K562 (cell line): ENCODE results near the gene GTPBP2. TPM values are rescaled to one million over a fixed set of nuclear protein-coding genes. Genes with fewer than 3 reads are reported as not detected.

Source experiments
- AFF1 ChIP-seq, 2 experiments: fragments of 450-650 bp; IDR thresholded peaks; 2 replicates each; pipeline ENCODE4 v1.6.1; 2018; ENCODE audit warnings: mild to moderate bottlenecking in 2 of 2, low read depth in 1 of 2; ENCODE audit not compliant: partially characterized antibody in 2 of 2
- CBX3 ChIP-seq, 2 experiments: IDR thresholded peaks; 1 replicate in 1 of 2; 2 replicates in 1 of 2; pipeline ENCODE4 v1.6.1; 2012; ENCODE audit warnings: inconsistent platforms in 2 of 2, low read length in 2 of 2, borderline replicate concordance in 1 of 2, control low read depth in 1 of 2
- CREB3L1 ChIP-seq: fragments of 450-650 bp; IDR thresholded peaks from 2 replicates; pipeline ENCODE4 v1.6.1; 2014; ENCODE audit warnings: low read depth, mild to moderate bottlenecking, moderate library complexity, borderline replicate concordance
- CREM ChIP-seq: IDR thresholded peaks from 2 replicates; pipeline ENCODE4 v1.6.1; 2014; ENCODE audit warnings: antibody characterized with exemption, low read depth
- KLF16 ChIP-seq: IDR thresholded peaks from 2 replicates; pipeline ENCODE4 v1.6.1; 2016; ENCODE audit warnings: antibody characterized with exemption
- MCM7 ChIP-seq, 2 experiments: fragments of 450-650 bp; IDR thresholded peaks; 2 replicates each; pipeline ENCODE4 v1.6.1; 2016 to 2018
- PBX2 ChIP-seq, 2 experiments: IDR thresholded peaks in 1 of 2; conservative IDR thresholded peaks in 1 of 2; 2 replicates each; pipeline ENCODE4 v1.6.1; 2016; ENCODE audit warnings: low read depth in 2 of 2, mild to moderate bottlenecking in 1 of 2, missing compliant biosample characterization in 1 of 2, missing genetic modification characterization in 1 of 2, moderate library complexity in 1 of 2
- PHF8 ChIP-seq: fragments of 200-600 bp; sonication (generic); IDR thresholded peaks from 2 replicates; pipeline ENCODE4 v1.6.1; 2012; ENCODE audit warnings: mixed run types, mild to moderate bottlenecking, inconsistent platforms, low read length, moderate library complexity, borderline replicate concordance
- ZBTB11 ChIP-seq, 3 experiments: fragments of 200-800 bp in 1 of 3; fragments of 250-450 bp in 1 of 3; fragments of 450-650 bp in 1 of 3; sonication (Bioruptor Pico) in 1 of 3; sonication (Bioruptor generic) in 1 of 3; formaldehyde crosslinking in 1 of 3; IDR thresholded peaks; 2 replicates each; pipeline versions ENCODE4 v1.6.1 to v1.8.0; 2016 to 2022; ENCODE audit warnings: mild to moderate bottlenecking in 2 of 3, missing genetic modification characterization in 2 of 3, missing compliant biosample characterization in 1 of 3, moderate library complexity in 1 of 3
- ZFP36 ChIP-seq: fragments of 150-350 bp; IDR thresholded peaks from 2 replicates; pipeline ENCODE4 v1.6.1; 2018; ENCODE audit warnings: low read length, low read depth; ENCODE audit not compliant: partially characterized antibody
- ZNF57 ChIP-seq: fragments of 450-650 bp; formaldehyde crosslinking; IDR thresholded peaks from 2 replicates; pipeline ENCODE4 v1.4.0; 2020; ENCODE audit warnings: mild to moderate bottlenecking, moderate library complexity
- ZNF764 ChIP-seq: fragments of 250-450 bp; sonication (Bioruptor Pico); IDR thresholded peaks from 2 replicates; pipeline ENCODE4 v1.4.0; 2020; ENCODE audit warnings: low read depth, mild to moderate bottlenecking, moderate library complexity
- ZNF780A ChIP-seq: fragments of 250-450 bp; sonication (Bioruptor Pico); IDR thresholded peaks from 2 replicates; pipeline ENCODE4 v1.5.0; 2021; ENCODE audit warnings: mild to moderate bottlenecking
- polyA plus RNA-seq, 8 experiments: library from polyadenylated mRNA; depleted of rRNA in 4 of 8; stranded (reverse) in 5 of 8; unstranded in 3 of 8; fragments of >200 nt; fragmentation: Nextera tagmentation in 2 of 8; fragmentation: Illumina TruSeq in 1 of 8; extraction: Ambion mirVana in 2 of 8; extraction: Trizol in 1 of 8; gene quantifications; 2 replicates each; pipeline versions ENCODE4 v1.2.1 to v1.2.3, GENCODE V29; 2011 to 2014; ENCODE audit warnings: inconsistent platforms in 1 of 8, missing spikeins in 1 of 8
- total RNA-seq, 7 experiments: library from RNA; depleted of rRNA in 6 of 7; stranded (reverse); fragments of >200 nt in 6 of 7; fragmentation: Illumina TruSeq in 2 of 7; extraction: Trizol in 2 of 7; gene quantifications; 2 replicates each; pipeline versions ENCODE4 v1.2.1 to v1.2.3, GENCODE V29; 2011 to 2021; ENCODE audit warnings: low replicate concordance in 1 of 7

The GTPBP2 gene
- total and polyA plus RNA-seq, 9 of the 15 experiments (the other 6 are each of a cell fraction or from before 2014, with no cell fraction given), result 48.4 to 196 (median 111) TPM

GRCh38 chr6:43639984-43640800 is 11.1 kb upstream of the GTPBP2 start (continued):
- TF ChIP-seq CREB3L1 (peak; percentile 51; the same call in 1 of the 2 replicates), CREM (peak; percentile 54), ZBTB11 (CRISPR knock-in tag; IDR thresholded peaks at IDR 0.05) (peak in 1 of 3 experiments; percentile 68; a peak in 1 of 6 replicates), MCM7 (IDR thresholded peaks at IDR 0.05) (no peak), AFF1 (IDR thresholded peaks at IDR 0.05; ENCODE audit: low read depth in 1 of 2, partially characterized antibody in 2 of 2) (peak in 1 of 2 experiments; percentile 37), PHF8 (no peak), KLF16 (peak; percentile 50; the same call in 1 of the 2 replicates), ZFP36 (no peak), ZNF57 (CRISPR knock-in tag) (no peak), ZNF764 (no peak), CBX3 (IDR thresholded peaks at IDR 0.05; ENCODE audit: borderline replicate concordance in 1 of 2, low read length in 2 of 2) (peak in 1 of 2 experiments; percentile 40; a peak in 1 of 3 replicates), PBX2 (CRISPR knock-in tag; IDR thresholded peaks at IDR 0.05; ENCODE audit: low read depth) (no peak), PBX2 (tag; conservative IDR thresholded peaks at IDR 0.05; ENCODE audit: low read depth) (no peak), ZNF780A (CRISPR knock-in tag) (no peak)
